Measurements from ENCODE around the gene PARVG.

The PARVG gene

GRCh38 chr22:44206696-44207095 is 26.0 kb downstream of the PARVG start:
- Mint-ChIP-seq H3K4me3 (no peak overlapping the region), H3K27ac (peak overlapping the region in 1 of 2 donors; percentile 80), H3K9me3 (peaks cover 20 to 23% of the 10 kb centered on the region in 2 donors), H3K27me3 (no peaks in the 10 kb centered on the region), H3K4me1 (peaks cover 16% of the 10 kb centered on the region)
- DNase-seq (no peak), ATAC-seq (peak; percentile 33)

GRCh38 chr22:44207173-44207980 is 26.7 kb downstream of the PARVG start:
- Mint-ChIP-seq H3K27me3 (no peaks in the 10 kb centered on the region), H3K4me1 (peaks cover 12% of the 10 kb centered on the region), H3K9me3 (peaks cover 21 to 24% of the 10 kb centered on the region in 2 donors), H3K4me3 (no peak overlapping the region), H3K27ac (peak overlapping the region in 1 of 2 donors; percentile 72)
- ATAC-seq: peak; percentile 35
- DNase-seq: no peak

GRCh38 chr22:44207981-44208317 is 27.2 kb downstream of the PARVG start:
- peaks cover 21 to 24% of the 10 kb centered on the region in 2 donors for H3K9me3 Mint-ChIP-seq

GRCh38 chr22:44209343-44209742 is 28.6 kb downstream of the PARVG start:
- Mint-ChIP-seq H3K4me3 (no peak overlapping the region), H3K4me1 (peaks cover 12% of the 10 kb centered on the region), H3K9me3 (peaks cover 21 to 24% of the 10 kb centered on the region in 2 donors), H3K27me3 (no peaks in the 10 kb centered on the region), H3K27ac (no peak overlapping the region)
- DNase-seq: no peak
- no peak for ATAC-seq

More at GRCh38 chr22:44207981-44208317, 27.2 kb downstream of the PARVG start:
- Mint-ChIP-seq H3K4me3 (no peak overlapping the region), H3K4me1 (peaks cover 12% of the 10 kb centered on the region), H3K27me3 (no peaks in the 10 kb centered on the region), H3K27ac (no peak overlapping the region)
- no peak for ATAC-seq
- no peak for DNase-seq

GRCh38 chr22:44210722-44211121 is 30.0 kb downstream of the PARVG start:
- peaks cover 21 to 24% of the 10 kb centered on the region in 2 donors for H3K9me3 Mint-ChIP-seq
- H3K4me1 Mint-ChIP-seq: peaks cover 12% of the 10 kb centered on the region
- H3K27ac Mint-ChIP-seq: no peak overlapping the region

GRCh38 chr22:44211256-44211945 is 30.7 kb downstream of the PARVG start:
- ATAC-seq (no peak), DNase-seq (no peak)
- Mint-ChIP-seq H3K4me1 (peaks cover 12% of the 10 kb centered on the region), H3K4me3 (no peak overlapping the region), H3K9me3 (peaks cover 21 to 24% of the 10 kb centered on the region in 2 donors), H3K27me3 (no peaks in the 10 kb centered on the region), H3K27ac (peak overlapping the region in 1 of 2 donors; percentile 27)

More at GRCh38 chr22:44210722-44211121, 30.0 kb downstream of the PARVG start:
- no peak for DNase-seq
- Mint-ChIP-seq H3K4me3 (no peak overlapping the region), H3K27me3 (no peaks in the 10 kb centered on the region)
- no peak for ATAC-seq

- no peaks in the 10 kb centered on the region for H3K27me3 Mint-ChIP-seq
- DNase-seq (no peak), ATAC-seq (no peak)
- peaks cover 21 to 24% of the 10 kb centered on the region in 2 donors for H3K9me3 Mint-ChIP-seq
- peak overlapping the region in 1 of 2 donors; percentile 27 for H3K27ac Mint-ChIP-seq
- no peak overlapping the region for H3K4me3 Mint-ChIP-seq
- H3K4me1 Mint-ChIP-seq: peaks cover 12% of the 10 kb centered on the region
These were observed 31.5 kb downstream of the PARVG start for GRCh38 chr22:44211946-44212930.

GRCh38 chr22:44212936-44213335 is 32.2 kb downstream of the PARVG start:
- Mint-ChIP-seq H3K9me3 (peaks cover 21 to 24% of the 10 kb centered on the region in 2 donors), H3K4me3 (no peak overlapping the region), H3K27ac (no peak overlapping the region), H3K27me3 (no peaks in the 10 kb centered on the region), H3K4me1 (peaks cover 9% of the 10 kb centered on the region)
- ATAC-seq (no peak), DNase-seq (no peak)

- no peak overlapping the region for H3K27ac Mint-ChIP-seq
- H3K27me3 Mint-ChIP-seq: no peaks in the 10 kb centered on the region
- peaks cover 21 to 24% of the 10 kb centered on the region in 2 donors for H3K9me3 Mint-ChIP-seq
- no peak overlapping the region for H3K4me3 Mint-ChIP-seq
- DNase-seq (no peak), ATAC-seq (peak; percentile 15)
- peaks cover 6% of the 10 kb centered on the region for H3K4me1 Mint-ChIP-seq
These were observed 32.8 kb downstream of the PARVG start for GRCh38 chr22:44213489-44214043.

- Mint-ChIP-seq H3K27me3 (no peaks in the 10 kb centered on the region), H3K4me3 (no peak overlapping the region), H3K4me1 (peaks cover 6% of the 10 kb centered on the region), H3K27ac (no peak overlapping the region), H3K9me3 (peaks cover 16 to 19% of the 10 kb centered on the region in 2 donors)
- ATAC-seq (no peak), DNase-seq (no peak)
These were observed 33.5 kb downstream of the PARVG start for GRCh38 chr22:44214187-44214586.

- H3K27me3 Mint-ChIP-seq: no peaks in the 10 kb centered on the region
- DNase-seq (no peak), ATAC-seq (no peak)
- no peak overlapping the region for H3K4me3 Mint-ChIP-seq
- no peak overlapping the region for H3K27ac Mint-ChIP-seq
- H3K9me3 Mint-ChIP-seq: peaks cover 10 to 15% of the 10 kb centered on the region in 2 donors
- peaks cover 6% of the 10 kb centered on the region for H3K4me1 Mint-ChIP-seq
These were observed 34.0 kb downstream of the PARVG start for GRCh38 chr22:44214764-44215163.

GRCh38 chr22:44215287-44215686 is 34.6 kb downstream of the PARVG start:
- H3K4me3 Mint-ChIP-seq: no peak overlapping the region
- H3K9me3 Mint-ChIP-seq: peaks cover 8 to 10% of the 10 kb centered on the region in 2 donors
- ATAC-seq (no peak), DNase-seq (no peak)
- no peak overlapping the region for H3K27ac Mint-ChIP-seq
- peaks cover 6% of the 10 kb centered on the region for H3K4me1 Mint-ChIP-seq
- no peaks in the 10 kb centered on the region for H3K27me3 Mint-ChIP-seq

GRCh38 chr22:44217346-44217745 is 36.6 kb downstream of the PARVG start:
- Mint-ChIP-seq H3K27ac (no peak overlapping the region), H3K4me1 (no peaks in the 10 kb centered on the region), H3K9me3 (no peaks in the 10 kb centered on the region), H3K4me3 (no peak overlapping the region), H3K27me3 (no peaks in the 10 kb centered on the region)
- ATAC-seq (no peak), DNase-seq (no peak)

- DNase-seq: no peak
- Mint-ChIP-seq H3K9me3 (no peaks in the 10 kb centered on the region), H3K4me1 (no peaks in the 10 kb centered on the region), H3K27ac (no peak overlapping the region), H3K27me3 (no peaks in the 10 kb centered on the region), H3K4me3 (no peak overlapping the region)
- ATAC-seq: no peak
These were observed 37.3 kb downstream of the PARVG start for GRCh38 chr22:44218071-44218470.

Data from stimulated activated naive CD8-positive, alpha-beta T cell treated with anti-CD3 and anti-CD28 coated beads, Interleukin-15, amount 100 ng/mL, for 72 hours (primary cell).